ENCODE data around the gene MPND. TPM values are rescaled to one million over a fixed set of nuclear protein-coding genes. Genes with fewer than 3 reads are reported as not detected.

The MPND gene
- total and polyA plus RNA-seq, 2 of the 13 experiments (the other 11 are each of a cell fraction or from before 2014, with no cell fraction given) = 10.8 to 15.8 TPM

GRCh38 chr19:4385291-4386040 is 42.1 kb downstream of the MPND start (continued):
- TF ChIP-seq ZNF670 (CRISPR knock-in tag; IDR thresholded peaks at IDR 0.05; ENCODE audit: borderline replicate concordance) (no peak), ZSCAN22 (CRISPR knock-in tag; IDR thresholded peaks at IDR 0.05) (no peak), ZNF354B (CRISPR knock-in tag; IDR thresholded peaks at IDR 0.05) (no peak), PBX3 (CRISPR knock-in tag; IDR thresholded peaks at IDR 0.05; ENCODE audit: borderline replicate concordance) (no peak), BORCS8-MEF2B (CRISPR knock-in tag; IDR thresholded peaks at IDR 0.05) (no peak), PHF20 (CRISPR knock-in tag; IDR thresholded peaks at IDR 0.05) (no peak), ZNF329 (CRISPR knock-in tag; IDR thresholded peaks at IDR 0.05; ENCODE audit: low read depth) (no peak), ZNF569 (CRISPR knock-in tag; IDR thresholded peaks at IDR 0.05; ENCODE audit: borderline replicate concordance) (no peak), SETDB1 (CRISPR knock-in tag; IDR thresholded peaks at IDR 0.05; ENCODE audit: borderline replicate concordance) (no peak), MED1 (CRISPR knock-in tag; IDR thresholded peaks at IDR 0.05) (peak; percentile 51; the same call in 1 of the 2 replicates), HNRNPL (IDR thresholded peaks at IDR 0.05; ENCODE audit: low read depth, low read length) (peak; percentile 27; the same call in 1 of the 2 replicates), HIC2 (CRISPR knock-in tag; IDR thresholded peaks at IDR 0.05; ENCODE audit: low read depth) (peak; percentile 53; the same call in 1 of the 2 replicates), CENPT (CRISPR knock-in tag; IDR thresholded peaks at IDR 0.05; ENCODE audit: low read depth) (no peak), MNT (IDR thresholded peaks at IDR 0.05) (no peak), SMYD3 (CRISPR knock-in tag; IDR thresholded peaks at IDR 0.05) (no peak), CEBPG (CRISPR knock-in tag; IDR thresholded peaks at IDR 0.05) (peak; percentile 47; the same call in 1 of the 2 replicates), ZKSCAN8 (CRISPR knock-in tag; IDR thresholded peaks at IDR 0.05; ENCODE audit: borderline replicate concordance) (no peak), ZNF546 (CRISPR knock-in tag; conservative IDR thresholded peaks at IDR 0.05) (no peak), CTCF (CRISPR knock-in tag; IDR thresholded peaks at IDR 0.05) (peak; percentile 30), FIP1L1 (IDR thresholded peaks at IDR 0.05; ENCODE audit: borderline replicate concordance, insufficient read depth, low read depth, low read length) (no peak)

Data from HepG2 (cell line).